ENCODE results near the gene SETD6.

DNA sequence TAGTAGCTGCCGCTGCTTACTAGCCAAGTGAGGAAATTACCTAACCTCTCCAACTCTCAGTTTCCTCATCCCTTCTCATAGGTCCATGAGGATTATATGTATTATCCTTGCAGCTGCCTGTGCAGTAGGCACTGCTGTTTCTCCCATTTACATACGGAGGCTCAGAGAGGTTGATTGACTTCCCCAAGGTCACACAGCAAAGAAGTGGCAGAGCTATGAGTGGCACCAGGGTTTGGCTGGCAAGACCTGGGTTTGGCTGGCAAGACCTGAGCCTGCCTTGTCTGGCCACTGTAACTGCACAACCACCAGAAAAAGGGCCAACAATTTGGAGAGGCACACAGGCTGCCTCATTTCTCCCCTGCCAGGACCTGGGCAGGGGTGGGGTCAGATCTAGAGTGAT, 17.8 kb upstream of the SETD6 start:
- TF ChIP-seq GATA3 (IDR thresholded peaks at IDR 0.05; ENCODE audit: low read depth, low read length), result no peak
- TF ChIP-seq GATA2 (IDR thresholded peaks at IDR 0.05; ENCODE audit: low read depth, low read length), result no peak

Data from SH-SY5Y (cell line).